Esophagus muscularis mucosa (tissue), 4 donors: ENCODE data around the gene STK10. TPM values are rescaled to one million over a fixed set of nuclear protein-coding genes. Genes with fewer than 3 reads are reported as not detected.

Source experiments
- DNase-seq: peaks from one replicate; pipeline ENCODE4 v3.0.0-alpha.2; 2017; ENCODE audit errors: extremely low spot score
- H3K27ac ChIP-seq, 4 donors: fragments of 200-600 bp; sonication (generic); replicated peaks in 1 of 4; 1 replicate in 3 of 4; 2 replicates in 1 of 4; pipeline ENCODE4 v1.5.1; 2016 to 2019; ENCODE audit warnings: mild to moderate bottlenecking in 1 of 4
- H3K27me3 ChIP-seq, 4 donors: fragments of 200-600 bp; sonication (generic); one replicate each; pipeline versions ENCODE4 v1.5.1 to v1.6.0; 2016 to 2019
- H3K36me3 ChIP-seq, 4 donors: fragments of 200-600 bp; sonication (generic); one replicate each; pipeline ENCODE4 v1.5.1; 2016 to 2019
- H3K4me1 ChIP-seq, 4 donors: fragments of 200-600 bp; sonication (generic); one replicate each; pipeline ENCODE4 v1.5.1; 2016 to 2019
- H3K4me3 ChIP-seq, 4 donors: fragments of 200-600 bp; sonication (generic); 1 replicate in 2 of 4; 2 replicates in 2 of 4; pipeline ENCODE4 v1.5.1; 2016 to 2019; ENCODE audit warnings: mild to moderate bottlenecking in 4 of 4, moderate library complexity in 1 of 4
- H3K9me3 ChIP-seq, 4 donors: fragments of 200-600 bp; sonication (generic); 1 replicate in 3 of 4; 2 replicates in 1 of 4; pipeline ENCODE4 v1.5.1; 2016 to 2019
- EP300 ChIP-seq: sonication (generic); formaldehyde crosslinking; IDR thresholded peaks from one replicate; pipeline ENCODE4 v1.6.1; 2017; ENCODE audit warnings: antibody characterized with exemption
- POLR2A ChIP-seq: fragments of 450-650 bp; IDR thresholded peaks from one replicate; pipeline ENCODE4 v1.6.1; 2017; ENCODE audit warnings: antibody characterized with exemption, moderate library complexity, mild to moderate bottlenecking, low read depth
- POLR2AphosphoS5 ChIP-seq, 2 donors: sonication (generic); formaldehyde crosslinking; IDR thresholded peaks; one replicate each; pipeline ENCODE4 v1.6.1; 2017; ENCODE audit warnings: antibody characterized with exemption in 2 of 2
- WGBS: methylation state at CpG from one replicate; pipeline ENCODE4 v1.1.5; 2018; 5-methylcytosine and 5-hydroxymethylcytosine counted together
- intact Hi-C: fragments of 100-400 bp; cut with DNase I; formaldehyde crosslinking; loops from one replicate; pipeline ENCODE4 v1.15.1; 2023
- total RNA-seq, 4 donors: library from RNA; depleted of rRNA; stranded (reverse); fragments of >200 nt; gene quantifications; one replicate each; pipeline versions ENCODE4 v1.1.0 to v1.2.1, GENCODE V29; 2016
- TF ChIP-seq, protein P1 (sequence below), 3 experiments: fragments of 200-600 bp in 2 of 3; fragments of 450-650 bp in 1 of 3; sonication (generic) in 2 of 3; IDR thresholded peaks; one replicate each; pipeline ENCODE4 v1.5.1; 2017 to 2019; ENCODE audit warnings: antibody characterized with exemption in 3 of 3, mild to moderate bottlenecking in 2 of 3, moderate library complexity in 1 of 3

The STK10 gene
- total RNA-seq, 4 donors from 2014 or later, result 18.8 to 21.8 (median 19.4) TPM

DNA sequence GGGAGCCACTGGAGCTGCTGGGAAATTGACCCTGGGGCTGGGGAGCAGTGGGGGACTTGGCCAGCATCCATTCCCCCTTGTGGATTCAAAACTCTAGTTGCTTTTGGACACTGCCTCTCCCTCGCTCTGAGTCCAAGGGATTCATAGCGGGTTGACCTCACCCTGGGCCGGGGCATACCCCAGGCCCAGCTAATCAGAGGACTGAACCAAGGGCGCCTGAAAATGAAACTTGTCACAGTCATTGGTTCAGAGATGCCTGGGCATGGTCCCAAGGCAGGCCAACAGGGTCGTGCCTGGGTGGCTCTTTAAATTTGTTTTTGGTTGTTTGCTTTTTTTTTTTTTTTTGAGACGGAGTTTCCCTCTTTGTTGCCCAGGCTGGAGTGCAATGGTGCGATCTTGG is 22.6 kb downstream of the STK10 start:
- TF ChIP-seq POLR2AphosphoS5 (IDR thresholded peaks at IDR 0.05), result no peak
- H3K27ac ChIP-seq, result peak overlapping the region; percentile 39 to 66 (median 48)
- no peak for DNase-seq
- H3K27me3 ChIP-seq, result no peaks in the 10 kb centered on the region
- no peaks in the 10 kb centered on the region for H3K36me3 ChIP-seq
- H3K4me1 ChIP-seq, result peaks cover 42 to 75% (median 72%) of the 10 kb centered on the region in 4 donors
- WGBS, result 85% methylated on average over 7 of the region's 7 CpGs
- intact Hi-C loops, result no loop called here
- H3K9me3 ChIP-seq, result no peaks in the 10 kb centered on the region
- H3K4me3 ChIP-seq, result no peak overlapping the region

DNA sequence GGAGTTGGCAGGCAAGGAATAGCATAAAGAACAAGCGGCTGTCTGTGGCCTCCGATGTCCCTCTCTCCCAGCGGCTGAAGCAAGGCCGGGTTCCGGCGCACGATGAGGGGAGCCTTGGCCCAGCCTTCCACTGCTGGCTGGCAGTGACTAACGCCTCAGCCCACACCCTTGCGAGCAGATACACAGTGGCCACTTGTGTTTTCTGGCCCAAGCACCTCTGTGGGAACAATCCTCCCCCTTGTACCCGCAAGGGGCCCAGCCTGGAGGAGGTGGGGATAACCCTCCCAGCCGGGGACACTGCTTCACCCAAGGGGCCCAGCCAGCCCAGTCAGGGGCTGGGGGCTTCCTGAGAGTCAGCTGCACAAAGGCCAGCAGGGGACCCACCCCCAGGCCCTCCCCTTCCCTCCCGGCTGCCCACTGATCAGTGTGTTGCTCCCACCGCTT is 23.2 kb downstream of the STK10 start:
- no peak overlapping the region for H3K4me3 ChIP-seq

GRCh38 chr5:172163346-172163745 is 24.7 kb downstream of the STK10 start:
- Histone ChIP-seq H3K9me3 (no peaks in the 10 kb centered on the region), H3K27me3 (no peaks in the 10 kb centered on the region), H3K4me3 (no peak overlapping the region), H3K4me1 (peaks cover 26 to 62% (median 61%) of the 10 kb centered on the region in 4 donors), H3K36me3 (no peaks in the 10 kb centered on the region), H3K27ac (peak overlapping the region; percentile 41 to 66 (median 44))
- WGBS, result 52% methylated on average over 4 of the region's 4 CpGs
- DNase-seq, result no peak
- intact Hi-C loops, result no loop called here
- TF ChIP-seq POLR2A (no peak), EP300 (no peak), POLR2AphosphoS5 (IDR thresholded peaks at IDR 0.05) (no peak)
- TF ChIP-seq, protein P1, sequence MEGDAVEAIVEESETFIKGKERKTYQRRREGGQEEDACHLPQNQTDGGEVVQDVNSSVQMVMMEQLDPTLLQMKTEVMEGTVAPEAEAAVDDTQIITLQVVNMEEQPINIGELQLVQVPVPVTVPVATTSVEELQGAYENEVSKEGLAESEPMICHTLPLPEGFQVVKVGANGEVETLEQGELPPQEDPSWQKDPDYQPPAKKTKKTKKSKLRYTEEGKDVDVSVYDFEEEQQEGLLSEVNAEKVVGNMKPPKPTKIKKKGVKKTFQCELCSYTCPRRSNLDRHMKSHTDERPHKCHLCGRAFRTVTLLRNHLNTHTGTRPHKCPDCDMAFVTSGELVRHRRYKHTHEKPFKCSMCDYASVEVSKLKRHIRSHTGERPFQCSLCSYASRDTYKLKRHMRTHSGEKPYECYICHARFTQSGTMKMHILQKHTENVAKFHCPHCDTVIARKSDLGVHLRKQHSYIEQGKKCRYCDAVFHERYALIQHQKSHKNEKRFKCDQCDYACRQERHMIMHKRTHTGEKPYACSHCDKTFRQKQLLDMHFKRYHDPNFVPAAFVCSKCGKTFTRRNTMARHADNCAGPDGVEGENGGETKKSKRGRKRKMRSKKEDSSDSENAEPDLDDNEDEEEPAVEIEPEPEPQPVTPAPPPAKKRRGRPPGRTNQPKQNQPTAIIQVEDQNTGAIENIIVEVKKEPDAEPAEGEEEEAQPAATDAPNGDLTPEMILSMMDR (IDR thresholded peaks at IDR 0.05), result no peak

More for the DNA sequence above, 23.2 kb downstream of the STK10 start:
- TF ChIP-seq POLR2A (no peak), EP300 (no peak), POLR2AphosphoS5 (IDR thresholded peaks at IDR 0.05) (no peak)
- TF ChIP-seq, protein P1 (IDR thresholded peaks at IDR 0.05), result no peak
- peak overlapping the region; percentile 39 to 66 (median 48) for H3K27ac ChIP-seq
- H3K36me3 ChIP-seq, result no peaks in the 10 kb centered on the region
- DNase-seq, result no peak
- H3K4me1 ChIP-seq, result peaks cover 41 to 72% (median 71%) of the 10 kb centered on the region in 4 donors
- no peaks in the 10 kb centered on the region for H3K9me3 ChIP-seq
- 62% methylated on average over 10 of the region's 13 CpGs for WGBS
- intact Hi-C loops, result no loop called here
- H3K27me3 ChIP-seq, result no peaks in the 10 kb centered on the region

DNA sequence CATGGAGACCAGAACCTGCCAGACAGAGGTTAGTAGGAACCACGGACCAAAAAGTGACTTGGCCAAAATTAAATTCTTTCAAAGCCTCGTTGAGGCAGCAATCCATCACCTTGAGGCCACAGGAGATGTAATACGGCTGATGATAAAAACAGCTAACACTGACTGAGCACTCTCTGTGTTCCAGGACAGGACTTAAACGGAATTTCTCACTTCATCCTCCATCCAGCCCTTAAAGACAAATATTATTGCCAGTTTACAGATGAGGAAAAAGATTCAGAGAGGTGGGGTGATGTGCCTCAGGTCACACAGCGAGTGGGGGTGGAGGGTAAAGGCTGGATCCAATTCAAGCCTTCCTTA is 25.1 kb downstream of the STK10 start:
- 61% methylated on average over 5 of the region's 5 CpGs for WGBS
- intact Hi-C loops, result no loop called here
- H3K4me3 ChIP-seq, result no peak overlapping the region
- H3K27me3 ChIP-seq, result no peaks in the 10 kb centered on the region
- H3K27ac ChIP-seq, result peak overlapping the region in 3 of 4 donors; percentile 41 to 66 (median 44)
- no peak for DNase-seq
- no peaks in the 10 kb centered on the region for H3K9me3 ChIP-seq
- H3K4me1 ChIP-seq, result peaks cover 22 to 58% (median 57%) of the 10 kb centered on the region in 4 donors
- no peak for TF ChIP-seq POLR2A
- no peak for TF ChIP-seq POLR2AphosphoS5 (IDR thresholded peaks at IDR 0.05)
- TF ChIP-seq, protein P1 (IDR thresholded peaks at IDR 0.05), result no peak
- H3K36me3 ChIP-seq, result no peaks in the 10 kb centered on the region

DNA sequence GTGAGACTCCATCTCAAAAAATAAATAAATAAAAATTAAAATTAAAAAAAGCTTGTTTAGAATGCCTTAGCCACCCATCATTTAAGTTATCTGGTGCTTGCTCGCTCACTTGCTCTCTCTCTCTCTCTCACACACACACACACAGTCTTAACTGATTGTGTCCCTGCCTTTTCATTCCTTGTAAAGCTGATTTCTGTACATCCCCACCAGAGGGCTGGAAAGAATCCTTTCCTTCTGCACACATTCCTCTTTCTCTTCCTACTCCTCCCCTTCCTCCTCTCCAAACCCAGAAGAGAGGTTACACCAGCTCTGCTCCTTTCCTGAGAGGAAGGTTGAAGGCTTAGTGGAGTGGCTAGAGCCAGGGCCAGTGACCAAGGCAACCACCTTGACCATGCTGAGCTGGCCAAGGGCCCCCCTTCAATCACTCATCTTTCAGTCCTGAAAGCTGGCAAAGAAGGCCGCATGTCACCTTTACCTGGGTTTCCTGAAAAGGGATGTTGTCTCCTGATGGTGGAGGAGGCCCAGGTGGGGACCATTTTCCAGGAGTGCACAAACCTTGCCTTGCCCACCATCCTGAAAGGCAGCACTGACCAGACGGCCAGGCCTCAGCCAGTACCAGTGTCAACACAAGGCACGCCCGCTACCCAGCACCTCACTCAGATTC is 25.6 kb downstream of the STK10 start:
- H3K27me3 ChIP-seq, result no peaks in the 10 kb centered on the region
- no peak for DNase-seq
- peak overlapping the region in 2 of 4 donors; percentile 41 to 66 for H3K27ac ChIP-seq
- TF ChIP-seq POLR2AphosphoS5 (IDR thresholded peaks at IDR 0.05) (no peak), EP300 (no peak), POLR2A (no peak)
- TF ChIP-seq, protein P1 (IDR thresholded peaks at IDR 0.05), result no peak
- H3K36me3 ChIP-seq, result no peaks in the 10 kb centered on the region
- H3K9me3 ChIP-seq, result no peaks in the 10 kb centered on the region
- H3K4me1 ChIP-seq, result peaks cover 19 to 53% (median 52%) of the 10 kb centered on the region in 4 donors
- 78% methylated on average over 5 of the region's 5 CpGs for WGBS
- intact Hi-C loops, result no loop called here
- no peak overlapping the region for H3K4me3 ChIP-seq
